AG09319 (cell line): ENCODE measurements around the gene DRD4.
A peak's percentile ranks its signal among the peaks of the same experiment; 100 is the strongest.

Experiments used
- DNase-seq: peaks from one replicate; pipeline ENCODE4 v3.0.0-alpha.2; 2010; ENCODE audit warnings: low read depth; ENCODE audit errors: extremely low read depth
- CTCF ChIP-seq: IDR thresholded peaks from 2 replicates; pipeline ENCODE4 v1.5.1; 2011; ENCODE audit warnings: low read depth, mild to moderate bottlenecking, inconsistent platforms, low read length, moderate library complexity

Gene DRD4

GRCh38 chr11:659532-660085 lies 22.5 kb downstream of the DRD4 start:
- DNase-seq: no peak
- no peak for TF ChIP-seq CTCF

GRCh38 chr11:660281-660680 lies 23.2 kb downstream of the DRD4 start:
- DNase-seq: no peak
- TF ChIP-seq CTCF: no peak

- TF ChIP-seq CTCF: no peak
- DNase-seq: no peak
Observed at GRCh38 chr11:660681-661444, 23.8 kb downstream of the DRD4 start.

- no peak for DNase-seq
- TF ChIP-seq CTCF: peak; percentile 78
Observed at GRCh38 chr11:662689-663274, 25.7 kb downstream of the DRD4 start.

- TF ChIP-seq CTCF: no peak
Observed at GRCh38 chr11:665062-665703, 28.1 kb downstream of the DRD4 start.

GRCh38 chr11:665704-666281 lies 28.7 kb downstream of the DRD4 start:
- TF ChIP-seq CTCF: no peak

More at GRCh38 chr11:665062-665703, 28.1 kb downstream of the DRD4 start:
- no peak for DNase-seq

More at GRCh38 chr11:665704-666281, 28.7 kb downstream of the DRD4 start:
- DNase-seq: no peak
